DND-41 (cell line): ENCODE results near the gene TBC1D8.

ENCODE experiments used
- EZH2 ChIP-seq: IDR thresholded peaks from 3 replicates; pipeline ENCODE4 v1.6.1; 2012; ENCODE audit warnings: borderline replicate concordance, low read depth, mild to moderate bottlenecking, moderate library complexity, low read length, inconsistent platforms; ENCODE audit not compliant: severe bottlenecking
- TF ChIP-seq, protein P1 (sequence below): IDR thresholded peaks from 2 replicates; pipeline ENCODE4 v1.5.1; 2012; ENCODE audit warnings: borderline replicate concordance, low read length, moderate library complexity, mild to moderate bottlenecking; ENCODE audit not compliant: poor library complexity, severe bottlenecking; ENCODE audit errors: extremely low read depth

DNA sequence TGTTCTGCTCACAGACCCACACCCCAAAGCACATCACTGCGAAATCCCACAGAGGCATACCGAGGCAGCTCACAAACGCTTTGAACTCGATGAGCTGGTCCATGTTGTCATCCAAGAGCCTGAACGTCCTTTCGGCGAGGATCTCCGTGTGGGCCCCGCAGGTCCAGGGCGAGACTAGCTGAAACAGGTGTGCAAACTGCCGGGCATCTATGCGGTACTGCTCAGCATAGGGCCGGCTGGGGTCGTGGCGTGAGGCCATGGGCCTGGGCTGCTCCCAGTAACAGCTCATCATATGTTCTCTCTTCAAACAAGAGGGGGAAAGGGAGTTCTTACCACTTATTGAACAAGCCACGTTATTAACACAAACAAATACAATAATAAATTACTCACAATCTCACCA, 129.0 kb downstream of the TBC1D8 start:
- TF ChIP-seq, protein P1, sequence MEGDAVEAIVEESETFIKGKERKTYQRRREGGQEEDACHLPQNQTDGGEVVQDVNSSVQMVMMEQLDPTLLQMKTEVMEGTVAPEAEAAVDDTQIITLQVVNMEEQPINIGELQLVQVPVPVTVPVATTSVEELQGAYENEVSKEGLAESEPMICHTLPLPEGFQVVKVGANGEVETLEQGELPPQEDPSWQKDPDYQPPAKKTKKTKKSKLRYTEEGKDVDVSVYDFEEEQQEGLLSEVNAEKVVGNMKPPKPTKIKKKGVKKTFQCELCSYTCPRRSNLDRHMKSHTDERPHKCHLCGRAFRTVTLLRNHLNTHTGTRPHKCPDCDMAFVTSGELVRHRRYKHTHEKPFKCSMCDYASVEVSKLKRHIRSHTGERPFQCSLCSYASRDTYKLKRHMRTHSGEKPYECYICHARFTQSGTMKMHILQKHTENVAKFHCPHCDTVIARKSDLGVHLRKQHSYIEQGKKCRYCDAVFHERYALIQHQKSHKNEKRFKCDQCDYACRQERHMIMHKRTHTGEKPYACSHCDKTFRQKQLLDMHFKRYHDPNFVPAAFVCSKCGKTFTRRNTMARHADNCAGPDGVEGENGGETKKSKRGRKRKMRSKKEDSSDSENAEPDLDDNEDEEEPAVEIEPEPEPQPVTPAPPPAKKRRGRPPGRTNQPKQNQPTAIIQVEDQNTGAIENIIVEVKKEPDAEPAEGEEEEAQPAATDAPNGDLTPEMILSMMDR, result no peak
- no peak for TF ChIP-seq EZH2
